Measurements from ENCODE around the gene SLC38A3.
"Not testable (repeated sequence)": the region's sequence is repeated elsewhere in the genome, so short reads cannot be mapped to it uniquely, and the experiment has no call there.

Gene SLC38A3

GRCh38 chr3:50258029-50258680 is 53.1 kb downstream of the SLC38A3 start:
- peaks cover 54% of the 10 kb centered on the region for H3K36me3 ChIP-seq (ENCODE audit: control insufficient read depth, insufficient read depth, low read length)
- DNase-seq = no peak
- H3K9me3 ChIP-seq (ENCODE audit: control insufficient read depth, low read length) = no peaks in the 10 kb centered on the region
- no peak overlapping the region for H3K27ac ChIP-seq (ENCODE audit: insufficient read depth, low read length, poor library complexity, severe bottlenecking)
- H3K4me3 ChIP-seq (ENCODE audit: insufficient read depth, low read depth, low read length, poor library complexity, severe bottlenecking) = no peak overlapping the region
- H3K4me1 ChIP-seq (ENCODE audit: control insufficient read depth, insufficient read depth, low read length, poor library complexity, severe bottlenecking) = peaks cover 7% of the 10 kb centered on the region
- H3K27me3 ChIP-seq (replicated peaks; ENCODE audit: control insufficient read depth, insufficient read depth, low read length, poor library complexity, severe bottlenecking) = no peaks in the 10 kb centered on the region

- no peaks in the 10 kb centered on the region for H3K27me3 ChIP-seq (replicated peaks; ENCODE audit: control insufficient read depth, insufficient read depth, low read length, poor library complexity, severe bottlenecking)
- no peak overlapping the region for H3K27ac ChIP-seq (ENCODE audit: insufficient read depth, low read length, poor library complexity, severe bottlenecking)
- no peak for DNase-seq
- H3K4me1 ChIP-seq (ENCODE audit: control insufficient read depth, insufficient read depth, low read length, poor library complexity, severe bottlenecking) = peaks cover 7% of the 10 kb centered on the region
- no peaks in the 10 kb centered on the region for H3K9me3 ChIP-seq (ENCODE audit: control insufficient read depth, low read length)
- H3K36me3 ChIP-seq (ENCODE audit: control insufficient read depth, insufficient read depth, low read length) = peaks cover 46% of the 10 kb centered on the region
- H3K4me3 ChIP-seq (ENCODE audit: insufficient read depth, low read depth, low read length, poor library complexity, severe bottlenecking) = no peak overlapping the region
These were observed 53.9 kb downstream of the SLC38A3 start for GRCh38 chr3:50258979-50259378.

GRCh38 chr3:50259432-50260026 is 54.5 kb downstream of the SLC38A3 start:
- H3K4me1 ChIP-seq (ENCODE audit: control insufficient read depth, insufficient read depth, low read length, poor library complexity, severe bottlenecking) = peaks cover 7% of the 10 kb centered on the region

GRCh38 chr3:50260027-50260941 is 55.2 kb downstream of the SLC38A3 start:
- Histone ChIP-seq H3K27ac (ENCODE audit: insufficient read depth, low read length, poor library complexity, severe bottlenecking) (peak overlapping the region; percentile 57), H3K4me1 (ENCODE audit: control insufficient read depth, insufficient read depth, low read length, poor library complexity, severe bottlenecking) (peaks cover 7% of the 10 kb centered on the region), H3K4me3 (ENCODE audit: insufficient read depth, low read depth, low read length, poor library complexity, severe bottlenecking) (peak overlapping the region; percentile 54), H3K27me3 (replicated peaks; ENCODE audit: control insufficient read depth, insufficient read depth, low read length, poor library complexity, severe bottlenecking) (no peaks in the 10 kb centered on the region), H3K36me3 (ENCODE audit: control insufficient read depth, insufficient read depth, low read length) (peaks cover 33% of the 10 kb centered on the region), H3K9me3 (ENCODE audit: control insufficient read depth, low read length) (no peaks in the 10 kb centered on the region)
- peak; percentile 70 to 80 (median 72) for DNase-seq

More at GRCh38 chr3:50259432-50260026, 54.5 kb downstream of the SLC38A3 start:
- Histone ChIP-seq H3K36me3 (ENCODE audit: control insufficient read depth, insufficient read depth, low read length) (peaks cover 41% of the 10 kb centered on the region), H3K27ac (ENCODE audit: insufficient read depth, low read length, poor library complexity, severe bottlenecking) (peak overlapping the region; percentile 57), H3K4me3 (ENCODE audit: insufficient read depth, low read depth, low read length, poor library complexity, severe bottlenecking) (peak overlapping the region; percentile 54), H3K9me3 (ENCODE audit: control insufficient read depth, low read length) (no peaks in the 10 kb centered on the region), H3K27me3 (replicated peaks; ENCODE audit: control insufficient read depth, insufficient read depth, low read length, poor library complexity, severe bottlenecking) (no peaks in the 10 kb centered on the region)
- no peak for DNase-seq

- no peak overlapping the region for H3K27ac ChIP-seq (ENCODE audit: insufficient read depth, low read length, poor library complexity, severe bottlenecking)
- H3K4me3 ChIP-seq (ENCODE audit: insufficient read depth, low read depth, low read length, poor library complexity, severe bottlenecking) = no peak overlapping the region
- no peak for DNase-seq
- peaks cover 30% of the 10 kb centered on the region for H3K36me3 ChIP-seq (ENCODE audit: control insufficient read depth, insufficient read depth, low read length)
- peaks cover 7% of the 10 kb centered on the region for H3K4me1 ChIP-seq (ENCODE audit: control insufficient read depth, insufficient read depth, low read length, poor library complexity, severe bottlenecking)
- no peaks in the 10 kb centered on the region for H3K9me3 ChIP-seq (ENCODE audit: control insufficient read depth, low read length)
- no peaks in the 10 kb centered on the region for H3K27me3 ChIP-seq (replicated peaks; ENCODE audit: control insufficient read depth, insufficient read depth, low read length, poor library complexity, severe bottlenecking)
These were observed 55.9 kb downstream of the SLC38A3 start for GRCh38 chr3:50260942-50261441.

- Histone ChIP-seq H3K27me3 (replicated peaks; ENCODE audit: control insufficient read depth, insufficient read depth, low read length, poor library complexity, severe bottlenecking) (no peaks in the 10 kb centered on the region), H3K27ac (ENCODE audit: insufficient read depth, low read length, poor library complexity, severe bottlenecking) (no peak overlapping the region), H3K36me3 (ENCODE audit: control insufficient read depth, insufficient read depth, low read length) (peaks cover 25% of the 10 kb centered on the region)
These were observed 56.4 kb downstream of the SLC38A3 start for GRCh38 chr3:50261505-50261904.

GRCh38 chr3:50262200-50262599 is 57.1 kb downstream of the SLC38A3 start:
- not testable (repeated sequence) for H3K27ac ChIP-seq (ENCODE audit: insufficient read depth, low read length, poor library complexity, severe bottlenecking); H3K4me3 ChIP-seq (ENCODE audit: insufficient read depth, low read depth, low read length, poor library complexity, severe bottlenecking); H3K9me3 ChIP-seq (ENCODE audit: control insufficient read depth, low read length); H3K4me1 ChIP-seq (ENCODE audit: control insufficient read depth, insufficient read depth, low read length, poor library complexity, severe bottlenecking); H3K27me3 ChIP-seq (replicated peaks; ENCODE audit: control insufficient read depth, insufficient read depth, low read length, poor library complexity, severe bottlenecking); DNase-seq
- peaks cover 18% of the 10 kb centered on the region for H3K36me3 ChIP-seq (ENCODE audit: control insufficient read depth, insufficient read depth, low read length)

More at GRCh38 chr3:50261505-50261904, 56.4 kb downstream of the SLC38A3 start:
- H3K4me1 ChIP-seq (ENCODE audit: control insufficient read depth, insufficient read depth, low read length, poor library complexity, severe bottlenecking) = peaks cover 7% of the 10 kb centered on the region
- DNase-seq = no peak
- no peaks in the 10 kb centered on the region for H3K9me3 ChIP-seq (ENCODE audit: control insufficient read depth, low read length)
- no peak overlapping the region for H3K4me3 ChIP-seq (ENCODE audit: insufficient read depth, low read depth, low read length, poor library complexity, severe bottlenecking)

- Histone ChIP-seq H3K4me1 (ENCODE audit: control insufficient read depth, insufficient read depth, low read length, poor library complexity, severe bottlenecking) (peaks cover 7% of the 10 kb centered on the region), H3K9me3 (ENCODE audit: control insufficient read depth, low read length) (no peaks in the 10 kb centered on the region)
- DNase-seq = no peak
These were observed 57.7 kb downstream of the SLC38A3 start for GRCh38 chr3:50262778-50263177.

GRCh38 chr3:50263478-50264382 is 58.7 kb downstream of the SLC38A3 start:
- H3K27ac ChIP-seq (ENCODE audit: insufficient read depth, low read length, poor library complexity, severe bottlenecking) = no peak overlapping the region
- no peak for DNase-seq

More at GRCh38 chr3:50262778-50263177, 57.7 kb downstream of the SLC38A3 start:
- Histone ChIP-seq H3K36me3 (ENCODE audit: control insufficient read depth, insufficient read depth, low read length) (peaks cover 12% of the 10 kb centered on the region), H3K27me3 (replicated peaks; ENCODE audit: control insufficient read depth, insufficient read depth, low read length, poor library complexity, severe bottlenecking) (peaks cover 5% of the 10 kb centered on the region), H3K27ac (ENCODE audit: insufficient read depth, low read length, poor library complexity, severe bottlenecking) (no peak overlapping the region), H3K4me3 (ENCODE audit: insufficient read depth, low read depth, low read length, poor library complexity, severe bottlenecking) (no peak overlapping the region)

More at GRCh38 chr3:50263478-50264382, 58.7 kb downstream of the SLC38A3 start:
- peaks cover 7% of the 10 kb centered on the region for H3K4me1 ChIP-seq (ENCODE audit: control insufficient read depth, insufficient read depth, low read length, poor library complexity, severe bottlenecking)
- peaks cover 5% of the 10 kb centered on the region for H3K27me3 ChIP-seq (replicated peaks; ENCODE audit: control insufficient read depth, insufficient read depth, low read length, poor library complexity, severe bottlenecking)
- peaks cover 3% of the 10 kb centered on the region for H3K36me3 ChIP-seq (ENCODE audit: control insufficient read depth, insufficient read depth, low read length)
- H3K4me3 ChIP-seq (ENCODE audit: insufficient read depth, low read depth, low read length, poor library complexity, severe bottlenecking) = no peak overlapping the region
- H3K9me3 ChIP-seq (ENCODE audit: control insufficient read depth, low read length) = no peaks in the 10 kb centered on the region
